Pancreas (tissue), 10 donors: ENCODE data around the gene TET3. TPM values are rescaled to one million over a fixed set of nuclear protein-coding genes. Genes with fewer than 3 reads are reported as not detected.

Source experiments
- ATAC-seq, 4 donors: fragments of 200-7000 bp; cut with Tn5 transposase; one replicate each; pipeline versions ENCODE4 v1.8.0 to v1.9.1; 2020; ENCODE audit warnings: mild to moderate bottlenecking in 4 of 4, moderate library complexity in 4 of 4
- DNase-seq, 6 donors: peaks; one replicate each; pipeline ENCODE4 v3.0.0-alpha.2; 2020
- FAIRE-seq: peaks from 2 replicates; lab custom pipeline; 2012; peaks lifted over from hg19 to GRCh38; lab: Jason Lieb, UNC
- H3K27ac ChIP-seq, 4 donors: fragments of 200-600 bp; sonication (generic); 1 replicate in 3 of 4; 2 replicates in 1 of 4; pipeline versions ENCODE4 v1.5.0 to v1.8.0; 2020
- H3K27me3 ChIP-seq, 4 donors: fragments of 200-600 bp; one replicate each; pipeline ENCODE4 v1.8.0; 2021
- H3K36me3 ChIP-seq, 3 donors: fragments of 200-600 bp; sonication (generic) in 1 of 3; one replicate each; pipeline versions ENCODE4 v1.5.0 to v1.8.0; 2020 to 2021
- H3K4me1 ChIP-seq, 3 donors: fragments of 200-600 bp; one replicate each; pipeline ENCODE4 v1.8.0; 2021
- H3K4me3 ChIP-seq, 4 donors: fragments of 200-600 bp; sonication (generic) in 2 of 4; one replicate each; pipeline versions ENCODE4 v1.5.0 to v1.8.0; 2020 to 2021
- H3K9me3 ChIP-seq, 4 donors: fragments of 200-600 bp; one replicate each; pipeline ENCODE4 v1.8.0; 2021
- CTCF ChIP-seq, 4 donors: fragments of 200-600 bp; sonication (generic) in 3 of 4; IDR thresholded peaks; one replicate each; pipeline versions ENCODE4 v1.5.0 to v1.8.0; 2021; ENCODE audit warnings: antibody characterized with exemption in 4 of 4
- WGBS, 2 donors: extraction: QIAGEN DNeasy Blood & Tissue Kit; methylation state at CpG; one replicate each; pipeline ENCODE4 v1.1.7; 2013; 5-methylcytosine and 5-hydroxymethylcytosine counted together
- intact Hi-C, 3 donors: fragments of 100-400 bp; cut with DNase I; formaldehyde crosslinking; loops; one replicate each; pipeline versions ENCODE4 v1.11.1 to v1.14.2; 2022
- polyA plus RNA-seq, 2 donors: library from polyadenylated mRNA; stranded (reverse); fragments of 200-250 nt; gene quantifications; one replicate each; pipeline ENCODE4 v1.2.3, GENCODE V29; 2013
- total RNA-seq, 6 donors: library from RNA; stranded (reverse); fragmentation: NEBNext Ultra II Directional in 4 of 6; extraction: Animal tissue kit (Norgen Biotek cat#: 25700) in 4 of 6; gene quantifications; one replicate each; pipeline versions ENCODE4 v1.2.1 to v1.2.4, GENCODE V29; 2021 to 2023
- donor health status: healthy with polysubstance abuse.
- donor health status: DM: no; HTN: no; CAD: no; lungs with moderate emphysema.
- donor health status: DM: no; HTN: no; CAD: no.
- donor health status: control.
- donor health status: control.
- donor health status: Bipolar disorder and iron deficiency.
- donor health status: DM: yes; HTN: yes; CAD: no.
- donor health status: DM: no; HTN: no; CAD: no.
- donor health status: DM: no; HTN: no; CAD: no.
- donor health status: DM: yes; HTN: yes; CAD: no.

The TET3 gene
- total and polyA plus RNA-seq, 8 donors = 1.5 to 8.6 (median 4.8) TPM

- WGBS, 2 donors = 89 to 90% methylated on average over 4 of the region's 4 CpGs
- FAIRE-seq = no peak
- ATAC-seq = no peak
- Histone ChIP-seq H3K27ac (no peak overlapping the region), H3K4me3 (no peak overlapping the region), H3K36me3 (no peaks in the 10 kb centered on the region), H3K27me3 (no peaks in the 10 kb centered on the region), H3K9me3 (no peaks in the 10 kb centered on the region), H3K4me1 (peaks cover 6 to 11% (median 9%) of the 10 kb centered on the region in 3 donors)
- DNase-seq = no peak
- intact Hi-C loops = no loop called here
- TF ChIP-seq CTCF (IDR thresholded peaks at IDR 0.05) = no peak
Observed at GRCh38 chr2:73969356-73969755, 15.4 kb upstream of the TET3 start.

GRCh38 chr2:73970141-73970803 is 14.4 kb upstream of the TET3 start:
- Histone ChIP-seq H3K4me1 (peaks cover 6 to 11% (median 9%) of the 10 kb centered on the region in 3 donors), H3K27me3 (no peaks in the 10 kb centered on the region), H3K27ac (no peak overlapping the region), H3K36me3 (no peaks in the 10 kb centered on the region), H3K4me3 (no peak overlapping the region), H3K9me3 (no peaks in the 10 kb centered on the region)
- FAIRE-seq = no peak
- peak in 1 of 4 donors; percentile 10 for ATAC-seq
- 91 to 96% methylated on average over 6 of the region's 6 CpGs for WGBS, 2 donors
- DNase-seq = no peak
- intact Hi-C loops = no loop called here
- no peak for TF ChIP-seq CTCF (IDR thresholded peaks at IDR 0.05)

GRCh38 chr2:73970850-73971471 is 13.7 kb upstream of the TET3 start:
- no peaks in the 10 kb centered on the region for H3K36me3 ChIP-seq
- H3K27ac ChIP-seq = peak overlapping the region in 1 of 4 donors; percentile 28
- WGBS, 2 donors = 21 to 30% methylated on average over 7 of the region's 7 CpGs
- no peaks in the 10 kb centered on the region for H3K27me3 ChIP-seq
- DNase-seq (peak; percentile 80 to 90 (median 85)), ATAC-seq (peak; percentile 95 to 99 (median 98)), FAIRE-seq (no peak)
- no peak for TF ChIP-seq CTCF (IDR thresholded peaks at IDR 0.05)
- H3K9me3 ChIP-seq = no peaks in the 10 kb centered on the region
- H3K4me1 ChIP-seq = peaks cover 6 to 11% (median 9%) of the 10 kb centered on the region in 3 donors
- intact Hi-C loops = no loop called here
- no peak overlapping the region for H3K4me3 ChIP-seq

GRCh38 chr2:73971722-73972121 is 13.0 kb upstream of the TET3 start:
- Histone ChIP-seq H3K4me3 (no peak overlapping the region), H3K27ac (no peak overlapping the region), H3K36me3 (no peaks in the 10 kb centered on the region), H3K27me3 (no peaks in the 10 kb centered on the region), H3K4me1 (peaks cover 6 to 11% (median 9%) of the 10 kb centered on the region in 3 donors), H3K9me3 (no peaks in the 10 kb centered on the region)
- FAIRE-seq (no peak), ATAC-seq (no peak), DNase-seq (no peak)
- WGBS, 2 donors = 52 to 54% methylated on average over 3 of the region's 3 CpGs
- TF ChIP-seq CTCF (IDR thresholded peaks at IDR 0.05) = no peak
- intact Hi-C loops = no loop called here

GRCh38 chr2:73972846-73973245 is 11.9 kb upstream of the TET3 start:
- TF ChIP-seq CTCF (IDR thresholded peaks at IDR 0.05) = no peak
- FAIRE-seq (no peak), DNase-seq (no peak), ATAC-seq (no peak)
- Histone ChIP-seq H3K36me3 (no peaks in the 10 kb centered on the region), H3K4me1 (peaks cover 6 to 11% (median 9%) of the 10 kb centered on the region in 3 donors), H3K27ac (no peak overlapping the region), H3K4me3 (no peak overlapping the region), H3K9me3 (no peaks in the 10 kb centered on the region), H3K27me3 (no peaks in the 10 kb centered on the region)
- intact Hi-C loops = no loop called here
- WGBS, 2 donors = 73 to 87% methylated on average over 3 of the region's 3 CpGs
